ENCODE data around the gene BDH1. TPM values are rescaled to one million over a fixed set of nuclear protein-coding genes. Genes with fewer than 3 reads are reported as not detected.

BDH1 gene
- total RNA-seq, 1 donor from 2014 or later = 16.8 TPM

GRCh38 chr3:197471221-197472010 is 84.4 kb downstream of the BDH1 start:
- FAIRE-seq = no peak
- H3K27me3 ChIP-seq (ENCODE audit: control insufficient read depth, insufficient read depth, low read length) = no peaks in the 10 kb centered on the region
- H3K4me3 ChIP-seq (ENCODE audit: low read depth, low read length) = no peak overlapping the region
- DNase-seq (ENCODE audit: low read depth) = no peak
- TF ChIP-seq CTCF (IDR thresholded peaks at IDR 0.05; ENCODE audit: insufficient read depth, low read length, severe bottlenecking) = no peak
- no peaks in the 10 kb centered on the region for H3K36me3 ChIP-seq (ENCODE audit: control insufficient read depth, insufficient read depth, low read length)

- no peak for DNase-seq (ENCODE audit: low read depth)
- H3K36me3 ChIP-seq (ENCODE audit: control insufficient read depth, insufficient read depth, low read length) = no peaks in the 10 kb centered on the region
- no peaks in the 10 kb centered on the region for H3K27me3 ChIP-seq (ENCODE audit: control insufficient read depth, insufficient read depth, low read length)
- FAIRE-seq = no peak
- no peak for TF ChIP-seq CTCF (IDR thresholded peaks at IDR 0.05; ENCODE audit: insufficient read depth, low read length, severe bottlenecking)
- no peak overlapping the region for H3K4me3 ChIP-seq (ENCODE audit: low read depth, low read length)
Observed at GRCh38 chr3:197468866-197469382, 86.8 kb downstream of the BDH1 start.

- no peaks in the 10 kb centered on the region for H3K27me3 ChIP-seq (ENCODE audit: control insufficient read depth, insufficient read depth, low read length)
- H3K36me3 ChIP-seq (ENCODE audit: control insufficient read depth, insufficient read depth, low read length) = no peaks in the 10 kb centered on the region
- FAIRE-seq (no peak), DNase-seq (ENCODE audit: low read depth) (no peak)
- no peak for TF ChIP-seq CTCF (IDR thresholded peaks at IDR 0.05; ENCODE audit: insufficient read depth, low read length, severe bottlenecking)
- no peak overlapping the region for H3K4me3 ChIP-seq (ENCODE audit: low read depth, low read length)
Observed at GRCh38 chr3:197468167-197468566, 87.6 kb downstream of the BDH1 start.

- no peak for TF ChIP-seq CTCF (IDR thresholded peaks at IDR 0.05; ENCODE audit: insufficient read depth, low read length, severe bottlenecking)
- FAIRE-seq (no peak), DNase-seq (ENCODE audit: low read depth) (peak; percentile 54)
- Histone ChIP-seq H3K27me3 (ENCODE audit: control insufficient read depth, insufficient read depth, low read length) (no peaks in the 10 kb centered on the region), H3K36me3 (ENCODE audit: control insufficient read depth, insufficient read depth, low read length) (no peaks in the 10 kb centered on the region), H3K4me3 (ENCODE audit: low read depth, low read length) (no peak overlapping the region)
Observed at GRCh38 chr3:197466586-197467399, 89.0 kb downstream of the BDH1 start.

GRCh38 chr3:197465996-197466549 is 89.7 kb downstream of the BDH1 start:
- H3K4me3 ChIP-seq (ENCODE audit: low read depth, low read length) = no peak overlapping the region
- H3K36me3 ChIP-seq (ENCODE audit: control insufficient read depth, insufficient read depth, low read length) = no peaks in the 10 kb centered on the region
- FAIRE-seq = no peak
- H3K27me3 ChIP-seq (ENCODE audit: control insufficient read depth, insufficient read depth, low read length) = no peaks in the 10 kb centered on the region
- peak; percentile 59 for DNase-seq (ENCODE audit: low read depth)
- TF ChIP-seq CTCF (IDR thresholded peaks at IDR 0.05; ENCODE audit: insufficient read depth, low read length, severe bottlenecking) = no peak
